ENCODE data around the gene CCL14.
A peak's percentile ranks its signal among the peaks of the same experiment; 100 is the strongest.

DNA sequence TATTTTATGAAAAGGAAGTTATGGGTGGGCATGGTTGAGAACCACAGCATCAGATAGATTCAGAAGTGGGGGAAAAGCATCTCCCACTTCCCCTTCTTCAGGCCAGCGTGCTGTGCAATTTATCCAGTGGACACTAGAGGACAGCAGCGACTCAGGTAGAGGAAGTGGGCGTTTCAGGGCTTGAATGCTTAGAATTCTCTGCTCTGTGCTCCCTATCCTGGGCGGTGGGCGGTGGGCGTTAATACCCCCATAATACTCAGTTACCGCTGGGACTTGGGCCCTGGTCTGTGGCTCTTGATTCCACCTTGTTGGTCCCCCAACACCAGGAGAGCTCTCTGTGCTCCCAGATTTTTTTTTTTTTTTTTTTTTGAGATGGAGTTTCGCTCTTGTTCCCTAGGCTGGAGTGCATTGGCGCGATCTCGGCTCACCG is 39.4 kb downstream of the CCL14 start:
- TF ChIP-seq POLR2A (IDR thresholded peaks at IDR 0.05) (no peak), POLR2AphosphoS5 (IDR thresholded peaks at IDR 0.05) (no peak), CTCF (IDR thresholded peaks at IDR 0.05) (peak; percentile 11 to 68), EP300 (IDR thresholded peaks at IDR 0.05) (no peak)
